Endometrial microvascular endothelial cells (primary cell): Measurements from ENCODE around the gene MMP25. TPM values are rescaled to one million over a fixed set of nuclear protein-coding genes. Genes with fewer than 3 reads are reported as not detected.

Experiments
- in situ Hi-C: cut with HindIII; loops from 2 replicates; pipeline ENCODE4 v1.10.0; 2017; ENCODE audit warnings: low sequenced_read_pairs, low pct_unique_long_range_greater_than_20kb; ENCODE audit errors: inconsistent ontology term
- total RNA-seq: library from RNA; depleted of rRNA; stranded (reverse); fragments of >200 nt; gene quantifications from one replicate; pipeline ENCODE4 v1.2.3, GENCODE V29; 2015; ENCODE audit errors: inconsistent ontology term

Gene MMP25
- total RNA-seq, 1 donor from 2014 or later: not detected

DNA sequence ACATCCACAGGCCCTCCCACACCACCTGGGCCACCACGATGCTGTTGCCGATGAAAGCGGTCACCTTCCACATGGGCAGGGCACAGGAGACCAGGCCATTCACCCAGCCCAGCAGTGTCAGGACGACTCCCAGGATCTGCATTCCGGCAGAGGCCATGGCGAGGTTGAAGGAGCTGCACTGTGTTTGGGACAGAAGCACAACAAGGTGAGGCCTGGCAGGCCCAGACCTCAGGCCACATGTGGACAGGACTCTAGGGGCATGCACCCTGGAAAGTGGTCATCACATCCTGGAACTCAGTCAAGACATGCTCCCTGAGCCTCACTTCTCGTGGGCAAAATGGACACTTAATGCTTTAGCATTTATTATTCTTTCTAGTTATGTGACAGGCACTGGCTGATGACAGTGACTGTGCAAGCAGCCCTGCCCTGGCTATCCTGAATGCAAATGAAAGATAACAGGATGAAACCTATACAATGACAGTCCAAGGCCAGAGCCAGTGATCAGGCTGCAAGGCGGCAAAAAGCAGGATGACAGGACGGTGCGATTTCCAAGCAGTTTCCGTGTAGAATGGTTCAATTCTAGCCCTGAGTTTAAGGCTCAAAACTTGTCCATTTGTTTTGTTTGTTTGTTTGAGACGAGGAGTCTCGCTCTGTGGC lies 30.4 kb upstream of the MMP25 start:
- in situ Hi-C loops: no loop called here

GRCh38 chr16:3017344-3017743 lies 29.0 kb upstream of the MMP25 start:
- in situ Hi-C loops: no loop called here

DNA sequence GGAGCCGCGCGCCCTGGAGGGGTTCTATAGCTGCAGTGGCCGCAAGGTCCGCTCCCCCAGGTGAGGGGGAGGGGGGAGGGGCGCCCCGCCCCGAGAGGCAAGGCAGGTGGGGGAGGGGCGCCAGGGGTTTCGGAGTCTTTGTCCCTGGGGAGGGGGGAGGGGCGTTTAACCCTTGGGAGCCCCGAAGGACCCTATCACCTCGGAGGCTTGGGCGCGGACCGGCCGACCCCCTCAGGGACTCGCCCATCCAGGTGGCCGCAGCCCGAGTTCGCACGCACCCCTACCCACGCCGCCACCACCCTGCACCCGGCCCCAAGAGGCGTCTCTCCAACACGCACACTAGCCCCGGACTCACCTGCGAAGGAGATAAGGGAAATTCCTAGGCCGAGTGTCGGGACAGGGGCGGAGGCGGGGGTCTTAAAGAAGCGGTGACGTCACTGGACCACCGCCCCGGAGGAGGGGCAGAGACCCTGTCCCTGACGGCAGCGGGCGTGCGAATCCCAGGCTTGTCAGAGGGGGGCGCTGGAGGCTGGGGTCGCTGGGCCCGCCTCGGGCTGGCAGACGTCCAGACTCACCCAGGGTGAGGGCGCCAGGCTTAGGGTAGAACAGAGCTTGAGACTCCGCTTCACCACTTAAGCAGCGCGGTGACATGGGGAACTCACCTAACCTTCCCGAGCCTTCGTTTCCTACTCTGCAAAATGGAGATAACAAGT lies 28.4 kb upstream of the MMP25 start, which contains the start of gene CLDN6:
TSS of gene CLDN6 (minus strand) at position 390 of the 713 bp plus-strand sequence. CDS start 2,162 bp downstream, outside the sequence.
- in situ Hi-C loops: no loop called here

GRCh38 chr16:3019594-3020246 lies 26.6 kb upstream of the MMP25 start:
- in situ Hi-C loops: no loop called here

DNA sequence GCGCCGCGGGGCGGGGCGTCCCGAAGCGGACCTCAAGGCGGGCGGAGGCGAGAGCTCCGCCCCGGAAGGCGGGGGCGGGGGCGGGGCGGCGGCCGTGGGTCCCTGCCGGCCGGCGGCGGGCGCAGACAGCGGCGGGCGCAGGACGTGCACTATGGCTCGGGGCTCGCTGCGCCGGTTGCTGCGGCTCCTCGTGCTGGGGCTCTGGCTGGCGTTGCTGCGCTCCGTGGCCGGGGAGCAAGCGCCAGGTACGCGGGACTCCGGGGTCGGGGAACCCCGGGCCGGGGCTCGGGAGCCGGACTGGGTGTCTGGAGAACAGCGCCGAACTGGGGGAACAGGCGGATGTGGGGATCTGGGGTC lies 26.1 kb upstream of the MMP25 start, which contains the start of gene TNFRSF12A:
TSS of gene TNFRSF12A (plus strand) at position 122 of the 357 bp plus-strand sequence. CDS start at position 152, 30 bp downstream.
- in situ Hi-C loops: no loop called here

DNA sequence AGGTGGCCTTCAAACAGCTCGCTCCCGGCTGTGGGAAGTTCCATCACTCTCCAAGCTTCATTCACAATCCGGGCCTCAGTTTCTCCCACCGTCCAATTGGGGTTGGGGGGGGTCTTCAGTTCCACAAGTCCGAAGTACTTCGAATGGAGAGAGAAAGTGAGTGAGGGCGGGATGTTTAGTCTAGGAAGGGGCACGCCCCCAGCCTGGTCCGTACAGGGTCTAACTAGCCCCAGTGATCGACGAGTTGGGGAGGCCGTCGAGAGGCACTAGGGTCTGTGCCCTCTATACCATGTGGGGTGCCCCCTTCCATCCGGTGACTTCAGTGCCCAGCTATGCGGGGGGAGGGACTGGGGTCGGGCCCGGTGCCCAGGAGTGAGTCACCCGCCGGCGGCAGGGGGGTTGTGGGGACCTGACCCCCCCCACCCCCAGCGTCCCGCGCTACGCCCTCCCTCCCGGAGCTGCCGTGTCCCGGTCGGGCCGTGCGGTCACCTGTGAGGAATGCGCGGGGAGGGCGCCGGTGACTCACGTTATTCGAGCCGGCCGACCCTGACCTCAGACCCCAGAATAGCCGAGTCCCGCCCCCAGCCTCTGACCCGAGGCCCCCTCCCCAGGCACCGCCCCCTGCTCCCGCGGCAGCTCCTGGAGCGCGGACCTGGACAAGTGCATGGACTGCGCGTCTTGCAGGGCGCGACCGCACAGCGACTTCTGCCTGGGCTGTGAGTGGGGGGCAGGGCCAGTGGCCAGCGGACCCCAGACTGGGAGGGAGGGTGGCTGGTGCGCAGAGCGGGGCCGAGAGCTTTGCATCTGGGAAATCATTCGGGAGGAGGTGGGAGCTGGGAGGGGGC lies 25.5 kb upstream of the MMP25 start:
- in situ Hi-C loops: no loop called here

GRCh38 chr16:3021449-3022207 lies 24.7 kb upstream of the MMP25 start:
- in situ Hi-C loops: no loop called here

- in situ Hi-C loops: no loop called here
These were observed 24.1 kb upstream of the MMP25 start for GRCh38 chr16:3022208-3022683.

DNA sequence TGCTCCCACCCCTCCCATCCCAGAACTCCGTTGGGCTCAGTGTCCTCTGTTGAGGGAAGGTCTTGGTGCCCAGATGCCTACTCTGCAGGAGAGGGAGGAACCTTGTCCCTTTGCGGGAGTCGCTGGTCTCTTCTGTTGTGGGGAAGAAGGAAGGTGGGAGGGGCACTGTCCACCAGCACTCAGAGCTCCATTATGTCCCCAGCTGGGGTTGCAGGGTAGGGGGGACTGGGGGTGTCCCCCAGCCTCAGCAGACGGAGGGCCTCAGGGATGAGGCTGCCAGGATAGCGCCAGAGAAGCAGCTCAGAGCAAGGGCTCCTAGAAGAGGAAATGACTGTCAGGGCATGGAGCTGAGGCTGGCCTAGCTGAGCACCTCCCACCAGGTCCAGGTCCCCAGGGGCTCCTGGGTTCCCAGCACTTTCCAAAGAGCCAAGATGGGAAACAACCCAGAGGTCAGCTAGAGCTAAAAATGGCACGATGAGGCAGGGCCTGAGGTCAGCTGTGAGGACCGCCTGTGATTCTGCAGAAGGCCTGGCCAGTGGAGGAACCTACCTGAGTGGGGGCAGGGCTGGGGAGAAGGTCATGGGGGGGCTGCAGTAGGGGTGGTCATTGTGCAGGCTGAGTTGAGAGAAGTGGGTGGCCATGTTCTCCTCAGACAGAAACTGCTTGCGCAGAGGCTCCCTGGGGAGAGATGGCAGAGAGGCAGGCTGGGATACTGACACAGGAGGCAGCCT lies 23.5 kb upstream of the MMP25 start:
- in situ Hi-C loops: no loop called here

- in situ Hi-C loops: no loop called here
These were observed 23.0 kb upstream of the MMP25 start for GRCh38 chr16:3023415-3023668.

DNA sequence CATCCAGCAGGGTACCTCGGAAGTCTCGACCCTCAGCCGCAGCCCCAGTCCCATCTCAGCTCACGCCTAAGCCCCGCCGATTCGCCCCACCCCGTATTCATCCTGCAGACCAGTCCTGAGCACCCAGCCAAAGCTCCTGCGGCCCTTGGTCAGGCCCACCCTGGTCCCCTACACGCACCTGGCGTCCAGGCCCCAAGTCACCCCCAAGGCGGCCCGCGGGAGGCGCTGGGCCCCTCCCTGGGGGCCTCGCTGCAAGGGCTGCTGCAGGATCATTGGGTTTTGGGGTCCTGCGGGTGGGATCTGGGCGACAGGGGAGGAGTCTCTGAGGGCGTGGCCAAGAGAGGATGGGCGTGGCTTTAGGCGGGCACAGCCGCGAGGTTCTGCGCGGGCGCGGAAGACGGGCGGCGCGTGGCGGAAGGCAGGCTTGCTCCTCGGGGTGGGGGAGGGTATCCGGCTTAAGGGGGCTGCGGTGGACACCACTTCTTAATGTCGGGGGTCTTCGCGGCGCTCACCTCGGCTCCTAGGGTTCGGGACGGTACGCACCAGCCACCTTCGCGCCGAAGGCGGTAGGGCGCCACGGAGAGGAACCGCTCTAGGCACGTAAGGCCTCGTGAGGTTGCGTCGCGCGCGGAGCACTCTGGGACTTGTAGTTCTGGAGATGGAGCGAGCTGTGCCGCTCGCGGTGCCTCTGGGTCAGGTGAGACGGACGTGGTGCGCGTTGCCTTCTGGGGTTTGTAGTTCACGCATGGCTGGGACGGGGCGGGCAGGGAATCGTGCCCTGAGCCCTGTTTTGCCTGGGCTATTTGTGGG lies 22.5 kb upstream of the MMP25 start, which contains the start of the genes HCFC1R1 and THOC6:
TSS of gene HCFC1R1 (minus strand) at position 274 of the 810 bp plus-strand sequence. CDS start at position 273, 1 bp downstream.
TSS of gene THOC6 (plus strand) at position 367 of the 810 bp plus-strand sequence. CDS start at position 659, 292 bp downstream.
- in situ Hi-C loops: no loop called here

- in situ Hi-C loops: no loop called here
These were observed 21.0 kb upstream of the MMP25 start for GRCh38 chr16:3025032-3026002.

- in situ Hi-C loops: no loop called here
These were observed 20.4 kb upstream of the MMP25 start for GRCh38 chr16:3026003-3026378.

DNA sequence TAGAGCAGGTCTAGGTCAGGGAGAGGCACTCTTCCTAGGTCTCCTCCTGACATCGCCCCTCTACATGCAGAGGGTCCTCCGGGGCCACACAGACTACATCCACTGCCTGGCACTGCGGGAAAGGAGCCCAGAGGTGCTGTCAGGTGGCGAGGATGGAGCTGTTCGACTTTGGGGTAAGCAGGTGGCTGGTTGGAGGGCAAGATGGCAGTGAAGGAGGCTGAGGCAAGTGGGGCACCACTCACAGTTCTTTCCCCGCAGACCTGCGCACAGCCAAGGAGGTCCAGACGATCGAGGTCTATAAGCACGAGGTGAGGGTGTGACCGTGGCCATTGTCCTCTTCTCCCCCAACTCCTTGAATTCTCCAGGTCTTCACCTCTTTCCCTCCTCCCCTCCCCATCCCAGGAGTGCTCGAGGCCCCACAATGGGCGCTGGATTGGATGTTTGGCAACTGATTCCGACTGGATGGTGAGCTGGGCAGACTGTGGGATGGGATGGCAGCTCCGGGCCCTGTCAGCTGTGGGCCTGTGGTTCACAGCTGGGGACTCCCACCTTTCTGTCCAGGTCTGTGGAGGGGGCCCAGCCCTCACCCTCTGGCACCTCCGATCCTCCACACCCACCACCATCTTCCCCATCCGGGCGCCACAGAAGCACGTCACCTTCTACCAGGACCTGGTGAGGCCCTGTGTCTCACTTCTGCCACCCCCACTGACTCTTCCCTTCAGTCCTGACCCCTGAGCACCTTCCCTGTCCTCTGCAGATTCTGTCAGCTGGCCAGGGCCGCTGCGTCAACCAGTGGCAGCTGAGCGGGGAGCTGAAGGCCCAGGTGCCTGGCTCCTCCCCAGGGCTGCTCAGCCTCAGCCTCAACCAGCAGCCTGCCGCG lies 19.5 kb upstream of the MMP25 start:
- in situ Hi-C loops: no loop called here

DNA sequence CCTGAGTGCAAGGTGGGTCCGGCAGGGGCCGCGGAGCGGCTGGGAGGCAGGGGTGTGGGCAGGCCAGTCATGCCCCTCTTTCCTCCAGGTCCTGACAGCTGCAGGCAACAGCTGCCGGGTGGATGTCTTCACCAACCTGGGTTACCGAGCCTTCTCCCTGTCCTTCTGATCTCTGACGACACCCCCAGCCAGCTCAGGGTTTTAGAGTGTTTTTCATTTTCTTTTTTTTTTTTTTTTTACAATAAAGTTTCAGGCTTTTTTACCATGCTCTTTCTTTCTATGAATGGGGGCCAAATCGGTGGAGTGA lies 18.9 kb upstream of the MMP25 start:
- in situ Hi-C loops: no loop called here
